HG03175 (cell line): Measurements from ENCODE around the gene GJC2.
"Not testable (repeated sequence)": the region's sequence is repeated elsewhere in the genome, so short reads cannot be mapped to it uniquely, and the experiment has no call there.

ENCODE experiments used
- ATAC-seq: cut with Tn5 transposase; IDR thresholded peaks from one replicate; pipeline ENCODE4 v1.9.1; 2021; ENCODE audit warnings: mild to moderate bottlenecking, moderate library complexity; ENCODE audit not compliant: unreplicated experiment

The GJC2 gene

GRCh38 chr1:228149406-228150119, at the start of gene GJC2:
TSS of gene GJC2 (plus strand) at chr1:228149930. CDS start at chr1:228157759, 7,829 bp downstream.
- no peak for ATAC-seq

- no peak for ATAC-seq
These were observed 48.7 kb upstream of the GJC2 start for GRCh38 chr1:228100822-228101613.

GRCh38 chr1:228101614-228101993, 48.1 kb upstream of the GJC2 start:
- no peak for ATAC-seq

DNA sequence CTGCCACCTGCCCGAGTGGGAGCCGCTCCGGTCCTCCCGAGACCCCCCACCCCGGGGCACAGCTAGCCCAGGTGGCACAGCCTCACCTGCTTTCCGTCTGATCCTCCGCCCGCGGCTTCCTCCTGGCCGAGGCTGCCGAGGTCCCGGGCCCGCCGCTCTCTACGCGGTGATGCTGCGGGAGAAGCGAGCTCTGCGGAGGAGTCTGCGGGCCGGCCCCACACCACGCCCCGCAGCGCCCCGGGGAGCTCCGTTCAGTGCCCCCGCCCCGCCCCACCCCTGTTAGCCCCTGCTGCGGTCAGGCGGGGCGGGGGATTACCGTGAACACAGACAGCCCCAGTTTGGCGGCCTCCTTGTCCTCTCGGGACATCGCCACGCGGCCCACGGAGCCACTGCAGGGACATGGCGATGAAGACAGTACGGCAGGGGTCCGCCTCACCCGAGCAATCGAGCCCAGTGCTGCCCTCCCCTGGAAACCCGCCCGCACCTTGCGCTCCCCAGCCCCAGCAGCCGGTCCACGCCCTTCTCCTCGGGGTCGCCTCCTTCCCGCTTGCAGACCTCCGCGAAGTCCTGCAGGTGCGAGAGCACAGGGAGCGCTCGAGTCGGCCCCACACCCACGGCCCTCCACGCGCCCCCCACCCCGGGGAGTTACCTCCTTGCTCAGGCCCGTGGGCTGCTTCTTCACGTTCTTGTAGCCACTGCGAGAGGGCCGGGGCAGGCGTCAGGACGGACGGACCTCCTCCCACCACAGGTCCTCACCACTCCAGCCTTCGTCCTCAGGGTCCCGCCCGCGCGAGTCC, 47.5 kb upstream of the GJC2 start:
- ATAC-seq: peak; percentile 15

DNA sequence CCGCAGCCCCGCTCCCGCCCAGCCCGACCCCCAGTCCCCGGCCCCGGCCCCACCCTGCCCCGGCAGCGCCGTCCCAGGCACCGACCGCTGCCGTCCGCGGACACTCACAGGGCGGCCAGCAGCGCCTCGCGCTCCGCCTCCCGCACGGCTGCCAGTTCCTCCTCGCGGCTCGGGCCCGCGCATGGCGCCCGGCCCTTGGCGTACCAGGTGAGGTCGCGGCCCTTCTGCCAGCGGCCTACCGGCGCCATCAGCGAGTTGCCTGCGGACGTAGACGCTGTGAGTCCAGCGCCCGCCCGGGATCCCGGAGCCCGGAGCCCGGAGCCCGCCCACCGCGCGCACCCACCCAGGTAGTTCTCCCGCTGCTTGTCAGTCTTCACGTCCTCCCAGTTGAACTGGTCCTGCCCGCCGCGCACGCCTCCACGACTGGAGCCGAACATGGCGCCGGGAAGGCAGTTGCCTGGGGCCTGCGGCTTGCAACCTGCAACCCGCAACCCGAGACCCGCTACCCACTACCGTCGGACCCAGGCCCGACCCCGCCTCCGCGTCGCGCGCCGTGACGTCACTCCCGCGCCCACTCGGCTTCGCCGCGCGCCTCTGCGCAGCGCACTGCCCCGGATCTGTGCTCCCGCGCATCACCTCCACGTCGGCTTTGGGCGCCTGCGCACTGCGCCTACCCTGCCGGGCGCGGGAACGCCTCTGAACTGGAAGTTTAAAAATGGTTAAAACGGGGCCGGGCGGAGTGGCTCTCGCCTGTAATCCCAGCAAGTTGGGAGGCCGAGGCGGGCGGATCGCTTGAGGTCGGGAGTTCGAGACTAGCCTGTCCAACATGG, 46.7 kb upstream of the GJC2 start, which contains the start of gene C1orf35:
TSS of gene C1orf35 (minus strand) at position 535 of the 830 bp plus-strand sequence. CDS start at position 437, 98 bp downstream.
- ATAC-seq: peak; percentile 80

- ATAC-seq: no peak
These were observed 45.0 kb upstream of the GJC2 start for GRCh38 chr1:228104526-228105269.

DNA sequence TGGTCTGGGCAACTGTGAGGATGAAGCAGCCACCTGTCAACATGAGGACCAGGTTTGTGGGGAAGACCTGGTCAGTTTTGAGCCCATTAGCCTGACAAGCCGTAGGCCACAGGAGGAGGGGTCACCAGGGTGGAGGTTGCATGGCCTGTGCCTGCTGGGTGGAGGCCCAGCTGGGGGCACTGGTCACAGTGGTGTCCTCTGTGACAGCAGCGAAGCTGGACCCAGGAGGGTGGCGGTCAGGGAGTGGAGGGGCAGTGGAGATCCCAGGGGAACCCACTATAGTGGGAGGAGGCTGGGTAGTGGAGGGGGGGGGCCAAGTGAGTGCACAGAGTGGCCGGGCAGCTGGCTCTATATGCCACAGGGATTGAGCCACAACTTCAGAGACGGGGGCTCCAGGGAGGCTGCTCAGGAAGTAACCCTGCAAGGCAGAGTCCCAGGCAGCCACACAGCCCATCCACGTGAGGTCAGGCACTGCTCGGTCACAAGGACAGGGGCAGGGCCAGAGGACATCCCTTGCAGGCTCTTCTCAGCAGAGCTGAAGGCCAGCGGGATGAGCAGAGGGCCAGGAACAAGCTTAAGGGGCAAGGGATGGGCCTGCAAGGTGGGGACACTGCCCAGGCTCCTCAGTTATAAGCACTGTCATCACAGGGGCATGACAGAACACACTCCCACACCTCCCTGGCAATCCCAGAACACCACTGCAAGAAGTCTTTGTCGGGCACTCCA, 44.3 kb upstream of the GJC2 start:
- ATAC-seq: no peak

DNA sequence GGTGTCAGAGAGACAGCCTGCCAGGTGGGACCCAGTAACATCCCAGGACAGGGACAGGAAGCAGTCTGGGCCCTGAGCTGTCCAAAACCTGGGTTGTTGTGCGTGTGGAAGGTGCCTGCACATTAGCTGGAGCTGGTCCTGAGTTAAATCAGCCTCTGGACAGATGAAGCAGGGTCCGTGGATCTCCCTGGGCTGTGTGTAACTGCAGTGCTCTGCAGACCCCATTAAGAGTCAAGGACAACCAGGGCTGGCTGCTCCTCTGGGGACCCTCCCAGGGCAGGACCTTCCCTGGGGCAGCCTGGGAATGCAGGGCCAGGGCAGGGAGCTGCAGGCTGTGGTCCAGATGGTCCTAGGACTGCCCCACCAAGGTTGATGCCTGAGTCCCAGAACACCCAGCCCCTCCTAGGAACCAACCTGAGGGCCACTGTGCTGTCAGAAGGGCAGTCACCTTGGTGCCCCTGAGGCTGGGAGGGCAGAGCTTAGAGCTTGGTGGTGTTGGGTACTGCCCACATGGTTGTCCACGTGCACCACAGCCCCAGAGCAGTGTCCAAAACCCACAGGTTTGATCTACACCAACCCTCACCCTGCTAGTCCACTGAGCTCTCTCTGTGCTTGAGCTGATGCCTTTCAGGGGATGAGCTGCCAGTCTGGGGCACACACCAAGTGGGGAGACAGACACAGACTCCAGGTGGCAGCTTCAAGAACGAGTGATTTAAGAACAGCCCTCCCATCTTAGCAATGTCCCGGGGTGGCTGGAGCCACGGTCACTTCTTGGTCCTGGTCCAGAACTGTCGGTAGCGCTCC, 43.5 kb upstream of the GJC2 start:
- no peak for ATAC-seq

GRCh38 chr1:228106800-228107054, 43.0 kb upstream of the GJC2 start:
- no peak for ATAC-seq

DNA sequence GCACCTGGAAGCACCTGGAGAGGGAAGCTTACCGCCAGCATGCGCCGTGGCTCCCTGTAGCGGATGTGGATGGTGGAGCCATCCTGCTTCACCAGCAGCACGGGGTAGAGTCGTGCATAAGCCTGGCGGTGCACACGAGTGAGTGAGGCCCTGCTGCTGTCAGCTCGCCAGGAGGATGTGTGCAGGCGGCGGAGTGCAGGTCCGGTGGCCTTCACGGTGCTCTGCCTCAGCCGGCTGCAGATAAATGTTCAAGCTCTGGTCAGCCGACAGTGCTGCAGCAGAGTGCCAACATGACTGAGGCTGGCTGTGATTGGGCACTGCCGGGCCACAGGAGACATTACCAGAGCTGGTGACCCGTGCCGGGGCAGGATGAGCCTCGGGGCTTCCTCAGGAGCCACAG, 42.1 kb upstream of the GJC2 start:
- no peak for ATAC-seq

DNA sequence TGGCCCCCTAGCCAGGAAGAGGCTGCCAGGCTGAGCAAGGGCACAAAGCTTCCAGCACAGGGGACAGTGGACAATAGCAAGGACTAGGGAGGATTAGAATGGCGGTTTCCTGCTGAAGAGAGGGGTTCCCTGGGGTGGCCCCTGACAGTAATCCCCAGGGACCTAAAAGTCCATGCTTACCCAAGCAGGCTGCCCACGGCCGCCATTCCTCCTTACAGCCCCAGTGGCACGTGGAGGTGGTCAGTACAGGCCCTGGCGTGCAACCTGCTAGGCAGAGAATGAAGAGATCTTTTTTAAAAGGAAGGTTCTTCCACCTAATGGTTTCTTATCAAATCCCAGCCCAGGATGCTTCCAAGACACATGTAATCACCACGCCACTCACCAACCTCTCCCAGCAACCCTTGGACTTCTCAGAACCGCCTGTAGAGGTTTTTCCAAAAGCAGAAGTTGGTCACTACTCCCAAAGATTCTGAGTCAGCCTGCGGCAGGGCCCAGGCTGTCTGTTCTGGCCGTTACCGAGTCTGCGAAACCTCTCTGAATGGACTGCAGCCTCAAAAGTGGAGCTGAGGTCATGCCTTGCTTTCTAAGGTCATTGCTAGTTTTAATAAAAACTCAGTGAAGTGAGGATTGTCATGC, 41.6 kb upstream of the GJC2 start:
- no peak for ATAC-seq

GRCh38 chr1:228108742-228109072, 41.0 kb upstream of the GJC2 start:
- ATAC-seq: peak; percentile 6

DNA sequence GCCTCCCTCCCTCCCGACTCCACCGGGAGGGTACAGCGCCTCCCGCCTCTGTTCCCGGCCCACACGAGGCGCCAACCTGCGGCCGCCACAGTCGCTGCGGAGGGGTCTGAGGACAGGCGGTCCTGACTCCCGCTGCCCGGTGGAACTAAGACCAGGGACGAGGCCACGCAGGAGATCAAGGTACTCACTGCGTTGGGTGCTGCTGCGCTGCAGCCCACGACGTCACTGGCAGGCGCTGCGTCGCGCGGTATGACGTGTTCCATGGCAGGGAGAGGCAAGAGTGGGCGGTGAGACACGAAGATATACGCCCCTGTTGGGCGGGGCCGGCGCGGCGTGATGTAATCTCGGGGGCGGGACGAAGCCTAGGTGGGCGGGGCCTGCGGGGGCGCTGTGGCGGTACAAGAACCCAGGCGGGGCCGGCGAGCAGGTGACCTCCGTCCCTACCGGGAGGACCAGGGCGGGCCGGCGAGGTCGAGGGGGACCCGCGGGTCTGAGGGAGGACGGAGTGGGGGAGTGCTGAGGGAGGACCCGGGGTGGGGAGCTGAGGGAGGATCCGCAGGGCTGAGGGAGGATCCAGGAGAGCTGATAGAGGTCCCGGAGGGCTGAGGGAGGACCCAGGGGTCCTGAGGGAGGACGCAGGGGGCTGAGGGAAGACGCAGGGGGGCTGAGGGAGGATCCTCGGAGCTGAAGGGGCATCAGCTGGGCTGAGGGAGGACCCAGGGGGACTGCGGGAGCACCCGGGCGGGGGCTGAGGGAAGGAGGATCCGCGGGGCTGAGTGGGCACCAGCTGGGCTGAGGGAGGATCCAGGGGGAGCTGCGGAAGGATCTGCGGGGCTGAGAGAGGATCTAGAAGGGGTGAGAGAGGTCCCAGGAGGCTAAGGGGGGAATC, 40.4 kb upstream of the GJC2 start, which contains the start of gene MRPL55:
TSS of gene MRPL55 (minus strand) at position 227 of the 889 bp plus-strand sequence. CDS start 1,039 bp downstream, outside the sequence.
- ATAC-seq: peak; percentile 91

DNA sequence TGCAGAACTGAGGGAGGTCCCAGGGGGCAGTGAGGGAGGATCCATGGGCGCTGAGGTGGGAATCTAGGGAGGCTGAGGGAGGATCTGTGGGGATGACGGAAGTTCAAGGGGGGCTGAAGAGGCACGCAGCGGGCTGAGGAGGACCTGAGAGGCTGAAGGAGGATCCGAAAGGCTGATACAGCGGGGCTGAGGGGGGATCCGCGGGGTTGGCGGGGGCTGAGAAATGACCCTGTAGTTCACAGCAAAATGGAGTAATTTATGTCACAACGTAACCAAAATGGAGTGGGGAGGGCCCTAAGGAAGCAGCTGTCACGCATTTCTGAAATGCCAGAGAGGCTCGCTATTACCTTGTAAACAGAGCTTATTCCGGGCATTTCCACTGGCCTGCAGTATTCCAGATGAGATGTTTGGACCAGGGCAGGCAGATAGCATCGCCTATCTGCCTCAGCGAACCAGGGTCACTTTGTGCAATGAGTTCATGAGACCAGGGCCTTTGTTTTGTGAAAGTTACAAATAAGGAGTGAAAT, 39.7 kb upstream of the GJC2 start:
- ATAC-seq: no peak

DNA sequence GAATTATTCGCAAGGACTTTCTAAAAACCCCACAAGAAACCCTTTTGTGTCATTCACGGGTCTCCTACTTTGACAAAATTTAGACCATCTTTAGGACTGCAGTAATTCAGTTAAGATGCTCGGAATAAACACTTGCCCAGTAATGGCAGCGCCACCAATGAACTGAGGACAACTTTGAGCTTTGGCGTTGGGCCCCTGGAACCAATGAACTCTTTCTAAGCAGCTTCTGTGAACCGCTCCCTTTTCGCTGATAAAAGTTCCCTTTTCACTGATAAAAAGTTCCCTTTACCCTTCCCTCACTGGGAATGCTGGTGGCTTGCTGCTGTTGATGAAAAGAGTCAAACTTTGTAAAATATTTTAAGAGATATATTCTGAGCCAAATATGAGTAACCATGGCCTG, 39.2 kb upstream of the GJC2 start:
- ATAC-seq: no peak

GRCh38 chr1:228111315-228111714, 38.4 kb upstream of the GJC2 start:
- not testable (repeated sequence) for ATAC-seq

- ATAC-seq: no peak
These were observed 37.6 kb upstream of the GJC2 start for GRCh38 chr1:228112167-228112566.
